ENCODE measurements around the gene SNX6.

- no peak for TF ChIP-seq CTCF (conservative IDR thresholded peaks at IDR 0.05; ENCODE audit: low read depth, low read length)
- no peak for TF ChIP-seq EZH2phosphoT487 (IDR thresholded peaks at IDR 0.05; ENCODE audit: borderline replicate concordance, low read length)
Measured at GRCh38 chr14:34548472-34548981, 81.4 kb downstream of the SNX6 start.
